Activated B cell treated with CpG ODN at 0.5 μM for 24 hours (primary cell): Measurements from ENCODE around the gene VDR. TPM values are rescaled to one million over a fixed set of nuclear protein-coding genes. Genes with fewer than 3 reads are reported as not detected.

Experiments used
- ATAC-seq: fragments of 200-7000 bp; cut with Tn5 transposase; one replicate; pipeline ENCODE4 v1.10.0; 2021; ENCODE audit warnings: low read depth, mild to moderate bottlenecking, moderate library complexity
- CTCF ChIA-PET: fragments of 350-600 bp; sonication (Branson Sonifier 250); formaldehyde crosslinking; loops from one replicate; lab custom pipeline; 2021; ENCODE audit warnings: antibody characterized with exemption; lab: Charles Lee
- POLR2A ChIA-PET: fragments of 350-600 bp; sonication (Branson Sonifier 250); formaldehyde crosslinking; loops from one replicate; lab custom pipeline; 2021; ENCODE audit warnings: antibody characterized with exemption; lab: Charles Lee
- DNase-seq: peaks from one replicate; pipeline ENCODE4 v3.0.0; 2022
- H3K27ac Mint-ChIP-seq: one replicate; pipeline ENCODE4 v1.8.0; 2020; ENCODE audit warnings: mixed read lengths
- H3K27me3 Mint-ChIP-seq: one replicate; pipeline ENCODE4 v1.8.0; 2021; ENCODE audit warnings: mixed read lengths
- H3K36me3 Mint-ChIP-seq: one replicate; pipeline ENCODE4 v1.8.0; 2021; ENCODE audit warnings: low read depth, mixed read lengths
- H3K4me1 Mint-ChIP-seq: one replicate; pipeline ENCODE4 v1.8.0; 2021; ENCODE audit warnings: mixed read lengths
- H3K4me3 Mint-ChIP-seq: one replicate; pipeline ENCODE4 v1.8.0; 2020; ENCODE audit warnings: mild to moderate bottlenecking, mixed read lengths
- H3K9me3 Mint-ChIP-seq: one replicate; pipeline ENCODE4 v1.8.0; 2020; ENCODE audit warnings: mixed read lengths
- intact Hi-C: fragments of 100-400 bp; cut with micrococcal nuclease; formaldehyde crosslinking; loops from one replicate; pipeline ENCODE4 v1.15.1; 2024
- total RNA-seq: library from RNA; stranded (reverse); gene quantifications from 2 replicates; pipeline ENCODE4 v1.2.3, GENCODE V29; 2022
- TF ChIP-seq, protein P1 (sequence below): fragments of 200-600 bp; IDR thresholded peaks from one replicate; pipeline ENCODE4 v1.8.0; 2022; ENCODE audit warnings: antibody characterized with exemption, mild to moderate bottlenecking

VDR gene
- total RNA-seq, 1 donor from 2014 or later, result 0.86 TPM

DNA sequence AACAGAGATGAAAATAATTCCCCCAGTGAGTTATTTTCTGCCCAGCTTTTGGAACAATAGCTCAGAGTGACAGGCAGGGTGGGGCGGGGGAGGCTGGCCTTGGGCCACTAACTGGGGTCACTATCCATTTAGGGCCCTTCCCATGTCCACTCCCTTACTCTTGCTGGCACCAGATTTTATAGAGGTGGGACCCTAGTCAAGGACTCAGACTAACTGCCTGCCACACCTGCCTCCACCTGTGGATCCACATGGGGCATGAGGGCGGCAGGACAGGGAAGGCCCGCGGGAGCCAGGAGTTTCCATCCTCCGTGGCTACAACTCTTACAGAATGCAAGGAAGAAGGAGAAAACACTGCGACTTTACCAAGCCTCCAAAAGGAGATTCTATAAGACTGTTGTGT, 10.1 kb downstream of the VDR start:
- peaks cover 15% of the 10 kb centered on the region for H3K4me1 Mint-ChIP-seq
- intact Hi-C loops, result no loop called here
- H3K27ac Mint-ChIP-seq, result no peak overlapping the region
- ATAC-seq (no peak), DNase-seq (no peak)
- H3K9me3 Mint-ChIP-seq, result no peaks in the 10 kb centered on the region
- TF ChIP-seq, protein P1, sequence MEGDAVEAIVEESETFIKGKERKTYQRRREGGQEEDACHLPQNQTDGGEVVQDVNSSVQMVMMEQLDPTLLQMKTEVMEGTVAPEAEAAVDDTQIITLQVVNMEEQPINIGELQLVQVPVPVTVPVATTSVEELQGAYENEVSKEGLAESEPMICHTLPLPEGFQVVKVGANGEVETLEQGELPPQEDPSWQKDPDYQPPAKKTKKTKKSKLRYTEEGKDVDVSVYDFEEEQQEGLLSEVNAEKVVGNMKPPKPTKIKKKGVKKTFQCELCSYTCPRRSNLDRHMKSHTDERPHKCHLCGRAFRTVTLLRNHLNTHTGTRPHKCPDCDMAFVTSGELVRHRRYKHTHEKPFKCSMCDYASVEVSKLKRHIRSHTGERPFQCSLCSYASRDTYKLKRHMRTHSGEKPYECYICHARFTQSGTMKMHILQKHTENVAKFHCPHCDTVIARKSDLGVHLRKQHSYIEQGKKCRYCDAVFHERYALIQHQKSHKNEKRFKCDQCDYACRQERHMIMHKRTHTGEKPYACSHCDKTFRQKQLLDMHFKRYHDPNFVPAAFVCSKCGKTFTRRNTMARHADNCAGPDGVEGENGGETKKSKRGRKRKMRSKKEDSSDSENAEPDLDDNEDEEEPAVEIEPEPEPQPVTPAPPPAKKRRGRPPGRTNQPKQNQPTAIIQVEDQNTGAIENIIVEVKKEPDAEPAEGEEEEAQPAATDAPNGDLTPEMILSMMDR, result no peak
- ChIA-PET CTCF (interaction anchor here (1.3 kb wide), 1 partner anchor 55 kb away, joined by 3 read pairs; no protein-coding TSS in a partner anchor), POLR2A (interaction anchor here (0.6 to 1.4 kb wide), 2 partner anchors 11 to 82 kb away, joined by 3 read pairs; no protein-coding TSS in a partner anchor)
- H3K4me3 Mint-ChIP-seq, result no peak overlapping the region
- H3K27me3 Mint-ChIP-seq, result peaks cover 17% of the 10 kb centered on the region
- no peaks in the 10 kb centered on the region for H3K36me3 Mint-ChIP-seq

- TF ChIP-seq, protein P1, result no peak
These were observed 10.7 kb downstream of the VDR start for GRCh38 chr12:47894068-47894467.

DNA sequence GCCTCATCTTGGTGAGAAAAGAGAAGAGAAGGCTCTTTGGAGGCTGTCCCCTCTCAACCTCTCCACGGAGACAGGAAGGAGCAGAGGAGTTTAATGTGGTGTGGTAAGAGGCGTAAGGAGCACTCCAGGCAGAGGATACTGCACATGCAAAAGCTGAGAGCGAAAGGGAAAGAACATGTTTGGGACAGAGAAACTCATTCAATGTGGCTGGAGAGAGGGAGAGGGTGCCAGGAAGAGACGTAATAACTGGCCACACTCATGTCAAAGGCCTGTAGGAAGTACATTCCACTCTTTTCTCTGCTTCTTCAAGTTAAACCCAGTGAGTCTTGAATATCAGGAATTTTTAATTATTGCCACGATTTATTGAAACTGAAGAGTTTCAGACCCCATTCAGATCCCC, 12.0 kb downstream of the VDR start:
- POLR2A ChIA-PET, result no interaction called here
- CTCF ChIA-PET, result no interaction called here
- H3K4me1 Mint-ChIP-seq, result peaks cover 15% of the 10 kb centered on the region
- DNase-seq (no peak), ATAC-seq (no peak)
- no peaks in the 10 kb centered on the region for H3K36me3 Mint-ChIP-seq
- intact Hi-C loops, result no loop called here
- TF ChIP-seq, protein P1, result no peak
- peaks cover 9% of the 10 kb centered on the region for H3K27me3 Mint-ChIP-seq
- H3K4me3 Mint-ChIP-seq, result no peak overlapping the region
- no peaks in the 10 kb centered on the region for H3K9me3 Mint-ChIP-seq
- H3K27ac Mint-ChIP-seq, result no peak overlapping the region

More at GRCh38 chr12:47894068-47894467, 10.7 kb downstream of the VDR start:
- peaks cover 15% of the 10 kb centered on the region for H3K4me1 Mint-ChIP-seq
- no peaks in the 10 kb centered on the region for H3K36me3 Mint-ChIP-seq
- intact Hi-C loops, result no loop called here
- ChIA-PET CTCF (interaction anchor here (1.3 kb wide), 1 partner anchor 56 kb away, joined by 3 read pairs; no protein-coding TSS in a partner anchor), POLR2A (interaction anchor here (0.6 kb wide), 1 partner anchor 81 kb away, joined by 3 read pairs; no protein-coding TSS in a partner anchor)
- peaks cover 17% of the 10 kb centered on the region for H3K27me3 Mint-ChIP-seq
- no peaks in the 10 kb centered on the region for H3K9me3 Mint-ChIP-seq
- peak; percentile 64 for ATAC-seq
- H3K4me3 Mint-ChIP-seq, result no peak overlapping the region
- no peak overlapping the region for H3K27ac Mint-ChIP-seq
- DNase-seq, result no peak

GRCh38 chr12:47891356-47891755, 13.4 kb downstream of the VDR start:
- DNase-seq (no peak), ATAC-seq (no peak)
- no peaks in the 10 kb centered on the region for H3K9me3 Mint-ChIP-seq
- H3K4me3 Mint-ChIP-seq, result no peak overlapping the region
- intact Hi-C loops, result no loop called here
- no peak overlapping the region for H3K27ac Mint-ChIP-seq
- TF ChIP-seq, protein P1, result no peak
- no peaks in the 10 kb centered on the region for H3K36me3 Mint-ChIP-seq
- POLR2A ChIA-PET, result interaction anchor here (0.6 kb wide), 2 partner anchors 14 to 493 kb away, joined by 3 to 5 read pairs; partner anchors contain the start of gene VDR
- no peaks in the 10 kb centered on the region for H3K27me3 Mint-ChIP-seq
- CTCF ChIA-PET, result no interaction called here
- peaks cover 15% of the 10 kb centered on the region for H3K4me1 Mint-ChIP-seq

GRCh38 chr12:47889040-47889439, 15.8 kb downstream of the VDR start:
- no peaks in the 10 kb centered on the region for H3K9me3 Mint-ChIP-seq
- no peak overlapping the region for H3K27ac Mint-ChIP-seq
- ATAC-seq (peak; percentile 58), DNase-seq (no peak)
- H3K4me1 Mint-ChIP-seq, result peaks cover 13% of the 10 kb centered on the region
- TF ChIP-seq, protein P1, result no peak
- H3K27me3 Mint-ChIP-seq, result no peaks in the 10 kb centered on the region
- intact Hi-C loops, result no loop called here
- ChIA-PET CTCF (no interaction called here), POLR2A (no interaction called here)
- no peaks in the 10 kb centered on the region for H3K36me3 Mint-ChIP-seq
- H3K4me3 Mint-ChIP-seq, result no peak overlapping the region
